LNCAP (cell line): ENCODE data around the gene SLC28A2.

Experiments used
- TF ChIP-seq, protein P1 (sequence below): fragments of 450-650 bp; IDR thresholded peaks from 2 replicates; pipeline ENCODE4 v1.5.1; 2017; ENCODE audit warnings: mild to moderate bottlenecking

The SLC28A2 gene

DNA sequence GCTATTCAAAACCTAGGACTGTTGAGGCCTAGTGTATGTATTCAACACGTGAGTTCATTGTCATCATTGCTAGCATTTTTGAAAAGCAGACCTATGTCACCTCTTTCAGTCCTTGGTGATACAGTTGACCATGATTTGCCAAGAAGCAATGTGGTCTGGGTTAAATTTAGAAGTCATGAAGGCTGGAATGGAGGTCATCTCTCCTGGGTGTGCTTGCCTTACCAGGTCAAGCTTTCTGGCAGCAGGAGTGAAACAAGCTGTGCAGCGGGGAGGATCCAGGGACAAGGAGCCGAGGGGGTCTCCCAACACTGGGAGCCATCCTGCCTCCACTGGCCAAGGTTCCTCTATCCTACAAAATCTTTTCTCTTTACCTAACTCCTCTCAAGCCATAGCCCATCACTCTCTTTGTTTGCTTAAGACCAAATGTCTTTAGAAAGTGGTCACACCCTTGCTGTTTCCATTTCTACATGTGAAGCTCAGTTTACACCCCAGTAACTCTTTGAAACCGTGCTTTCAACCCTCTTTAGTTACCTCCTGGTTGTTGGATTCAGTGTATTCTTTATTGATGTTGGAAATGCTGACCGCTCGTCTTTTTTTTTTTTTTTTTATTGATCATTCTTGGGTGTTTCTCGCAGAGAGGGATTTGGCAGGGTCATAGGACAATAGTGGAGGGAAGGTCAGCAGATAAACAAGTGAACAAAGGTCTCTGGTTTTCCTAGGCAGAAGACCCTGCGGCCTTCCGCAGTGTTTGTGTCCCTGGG is 40.0 kb downstream of the SLC28A2 start:
- TF ChIP-seq, protein P1, sequence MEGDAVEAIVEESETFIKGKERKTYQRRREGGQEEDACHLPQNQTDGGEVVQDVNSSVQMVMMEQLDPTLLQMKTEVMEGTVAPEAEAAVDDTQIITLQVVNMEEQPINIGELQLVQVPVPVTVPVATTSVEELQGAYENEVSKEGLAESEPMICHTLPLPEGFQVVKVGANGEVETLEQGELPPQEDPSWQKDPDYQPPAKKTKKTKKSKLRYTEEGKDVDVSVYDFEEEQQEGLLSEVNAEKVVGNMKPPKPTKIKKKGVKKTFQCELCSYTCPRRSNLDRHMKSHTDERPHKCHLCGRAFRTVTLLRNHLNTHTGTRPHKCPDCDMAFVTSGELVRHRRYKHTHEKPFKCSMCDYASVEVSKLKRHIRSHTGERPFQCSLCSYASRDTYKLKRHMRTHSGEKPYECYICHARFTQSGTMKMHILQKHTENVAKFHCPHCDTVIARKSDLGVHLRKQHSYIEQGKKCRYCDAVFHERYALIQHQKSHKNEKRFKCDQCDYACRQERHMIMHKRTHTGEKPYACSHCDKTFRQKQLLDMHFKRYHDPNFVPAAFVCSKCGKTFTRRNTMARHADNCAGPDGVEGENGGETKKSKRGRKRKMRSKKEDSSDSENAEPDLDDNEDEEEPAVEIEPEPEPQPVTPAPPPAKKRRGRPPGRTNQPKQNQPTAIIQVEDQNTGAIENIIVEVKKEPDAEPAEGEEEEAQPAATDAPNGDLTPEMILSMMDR, result no peak

DNA sequence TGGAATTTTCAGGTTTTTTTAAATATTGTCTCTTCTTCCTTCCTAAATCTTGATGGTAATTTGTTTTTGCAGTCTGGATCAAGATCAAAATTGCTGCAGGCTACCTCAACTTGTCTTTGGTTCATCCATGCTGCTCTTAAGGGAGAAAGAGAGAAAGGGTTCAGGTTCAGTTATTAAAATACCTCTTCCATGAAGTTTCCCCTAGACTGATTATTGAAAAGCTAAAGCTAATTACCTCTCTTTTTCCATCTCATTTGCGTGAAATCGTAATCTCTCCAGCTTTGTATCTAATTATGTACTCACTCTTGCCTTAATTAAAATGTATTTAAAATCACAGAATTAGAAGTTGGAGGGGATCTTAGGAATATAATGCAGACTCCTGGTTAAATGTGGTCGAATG is 52.7 kb downstream of the SLC28A2 start:
- TF ChIP-seq, protein P1, result no peak

DNA sequence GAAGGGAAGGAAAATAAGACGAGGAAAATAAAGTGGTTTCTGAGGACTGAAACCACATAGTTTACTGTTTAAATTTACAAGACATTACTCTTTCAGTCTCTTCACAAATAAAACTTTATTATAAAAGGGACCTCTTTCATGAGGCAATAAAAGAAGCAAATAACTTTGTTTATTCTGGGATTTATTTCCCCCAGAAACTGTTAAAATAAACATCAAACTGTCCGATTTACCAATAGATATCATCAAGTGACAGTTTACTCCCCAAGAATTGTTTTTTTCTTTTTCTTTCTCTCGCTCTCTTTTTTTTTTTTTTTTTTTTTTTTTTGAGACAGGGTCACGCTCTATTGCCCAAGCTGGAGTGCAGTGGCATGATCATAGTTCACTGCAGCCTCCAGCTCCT is 54.1 kb downstream of the SLC28A2 start:
- TF ChIP-seq, protein P1, result no peak

DNA sequence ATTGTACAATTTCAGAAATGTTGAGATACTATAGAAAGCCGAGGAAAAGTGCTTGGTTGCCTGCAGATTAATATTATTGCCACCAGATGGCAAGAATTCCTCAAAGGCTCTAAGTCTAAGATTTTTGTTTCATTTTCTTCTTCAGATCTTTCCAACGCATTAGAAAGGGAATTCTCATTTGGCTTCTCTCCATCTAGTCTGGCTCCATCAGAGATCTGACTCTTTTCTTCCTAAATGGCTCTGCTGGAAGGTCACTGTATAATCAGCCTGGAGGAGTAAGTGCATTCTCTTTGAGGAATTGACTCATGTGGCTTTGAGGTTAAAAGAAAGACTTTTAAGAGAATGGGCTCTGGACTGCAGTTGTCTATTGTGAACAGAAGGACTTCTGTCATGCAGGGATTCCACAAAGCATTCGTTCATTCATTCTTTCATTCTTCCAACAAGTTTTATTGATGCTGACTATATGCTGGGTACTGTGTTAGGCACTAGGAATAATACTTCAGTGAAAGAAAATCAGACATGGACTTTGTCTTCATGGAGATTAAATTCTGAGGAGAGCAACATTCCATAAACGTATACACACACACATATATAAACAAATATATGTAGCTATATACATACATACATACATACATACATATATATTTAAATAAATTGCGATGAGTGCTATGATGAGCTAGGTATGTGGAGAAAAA is 55.3 kb downstream of the SLC28A2 start:
- TF ChIP-seq, protein P1, result peak; percentile 74

DNA sequence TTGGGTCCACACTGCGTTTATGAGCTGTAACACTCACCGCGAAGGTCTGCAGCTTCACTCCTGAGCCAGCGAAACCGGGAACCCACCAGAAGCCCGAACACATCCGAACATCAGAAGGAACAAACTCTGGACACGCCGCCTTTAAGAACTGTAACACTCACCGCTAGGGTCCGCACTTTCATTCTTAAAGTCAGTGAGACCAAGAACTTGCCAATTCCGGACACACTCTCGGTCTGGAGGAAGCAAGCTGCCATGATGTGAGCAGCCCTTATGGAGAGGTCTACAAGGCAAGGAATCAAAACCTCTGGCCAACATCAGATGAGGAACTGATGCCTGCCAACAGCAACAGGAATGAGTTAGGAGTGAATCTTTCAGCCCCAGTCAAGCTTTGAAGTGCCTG is 62.9 kb downstream of the SLC28A2 start:
- TF ChIP-seq, protein P1, result no peak; the same call in 1 of the 2 replicates

DNA sequence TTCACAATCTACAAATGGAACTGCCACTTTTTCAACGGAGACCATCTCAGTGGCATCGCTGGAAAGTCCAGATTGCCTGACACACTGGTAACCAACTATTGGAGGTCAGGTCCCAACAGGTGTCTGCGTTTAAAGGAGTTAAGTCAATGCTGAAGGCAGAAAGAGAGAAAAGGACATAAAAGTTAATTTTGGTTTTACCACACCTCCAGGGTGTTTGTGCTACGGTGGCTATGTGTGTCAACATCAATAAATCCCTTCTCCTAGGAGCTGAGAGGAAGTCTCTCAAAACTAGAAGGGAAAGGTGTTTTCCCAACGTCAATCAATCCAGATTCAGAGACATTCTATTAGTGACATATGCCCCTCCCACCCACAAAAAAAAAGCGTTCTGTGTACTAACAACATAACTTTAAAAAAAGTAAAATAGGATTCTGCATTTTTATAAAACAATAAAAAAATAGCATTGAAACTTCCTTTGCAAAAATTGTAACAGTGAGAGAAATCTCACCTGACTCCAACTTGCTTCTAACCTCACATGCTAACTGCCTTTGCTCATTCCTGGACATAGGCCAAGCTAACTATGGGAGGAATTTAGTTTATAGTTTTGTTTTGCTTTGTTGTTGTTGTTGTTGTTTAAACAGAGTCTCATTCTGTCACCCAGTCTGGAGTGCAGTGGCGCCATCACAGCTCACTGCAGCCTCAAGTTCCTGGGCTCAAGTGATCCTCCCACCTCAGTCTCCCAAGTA is 67.6 kb downstream of the SLC28A2 start:
- TF ChIP-seq, protein P1, result no peak

DNA sequence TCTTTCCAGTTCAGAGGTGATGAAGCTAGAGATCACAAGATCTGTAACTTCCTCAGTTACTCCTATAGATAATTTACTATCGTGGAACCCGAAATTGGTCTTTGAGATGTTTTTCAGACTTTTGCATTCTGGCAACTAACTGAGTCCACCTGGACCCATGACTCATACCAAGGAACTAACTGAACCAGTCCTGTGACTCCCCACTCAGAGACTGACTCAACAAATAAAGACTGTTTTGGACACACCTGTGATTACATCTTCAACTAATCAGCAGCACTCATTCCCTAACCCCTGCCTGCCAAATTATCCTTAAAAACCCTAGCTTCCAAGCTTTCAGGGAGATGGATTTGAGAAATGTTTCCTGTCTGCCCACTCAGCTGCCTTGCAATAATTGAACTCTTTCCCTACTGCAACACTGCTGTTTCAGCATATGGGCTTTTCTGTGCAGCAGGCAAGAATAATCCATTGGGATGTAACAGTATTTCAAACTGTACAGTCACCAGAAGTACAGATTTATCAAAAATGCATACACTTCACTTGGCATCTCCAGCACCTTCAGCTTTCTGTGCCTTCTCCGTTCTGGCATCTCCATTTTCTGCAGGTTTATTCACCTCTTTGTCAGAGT is 68.7 kb downstream of the SLC28A2 start:
- TF ChIP-seq, protein P1, result no peak
